GM23338 (cell line): ENCODE results near the gene CPD. TPM values are rescaled to one million over a fixed set of nuclear protein-coding genes. Genes with fewer than 3 reads are reported as not detected.

ENCODE experiments used
- ATAC-seq: fragments of 200-7000 bp; cut with Tn5 transposase; 3 replicates; pipeline ENCODE4 v1.9.1; 2020
- DNase-seq: peaks from one replicate; pipeline ENCODE4 v3.0.0-alpha.2; 2015; ENCODE audit warnings: low spot score
- H2AFZ ChIP-seq: fragments of 200-600 bp; sonication (generic); 2 replicates; pipeline ENCODE4 v1.8.0; 2016; ENCODE audit warnings: antibody characterized with exemption, mild to moderate bottlenecking, moderate library complexity
- H3F3A ChIP-seq: fragments of 200-600 bp; sonication (generic); replicated peaks from 2 replicates; pipeline ENCODE4 v1.8.0; 2017; ENCODE audit warnings: antibody characterized with exemption, mixed run types, low read depth
- H3K27ac ChIP-seq: fragments of 200-600 bp; sonication (generic); 2 replicates; pipeline ENCODE4 v1.6.1; 2016; ENCODE audit warnings: low read depth
- H3K27me3 ChIP-seq: fragments of 200-600 bp; sonication (generic); 2 replicates; pipeline ENCODE4 v1.8.0; 2016; ENCODE audit warnings: mild to moderate bottlenecking, mixed run types, moderate library complexity; ENCODE audit not compliant: insufficient read depth
- H3K36me3 ChIP-seq: fragments of 200-600 bp; sonication (generic); 2 replicates; pipeline ENCODE4 v1.8.0; 2016; ENCODE audit warnings: mild to moderate bottlenecking; ENCODE audit not compliant: insufficient read depth
- H3K4me1 ChIP-seq: fragments of 200-600 bp; sonication (generic); 2 replicates; pipeline ENCODE4 v1.8.0; 2016; ENCODE audit warnings: mild to moderate bottlenecking, moderate library complexity; ENCODE audit not compliant: insufficient read depth
- H3K4me2 ChIP-seq: fragments of 200-600 bp; sonication (generic); 2 replicates; pipeline ENCODE4 v1.7.1; 2017; ENCODE audit warnings: mixed run types
- H3K4me3 ChIP-seq: fragments of 200-600 bp; sonication (generic); 2 replicates; pipeline ENCODE4 v1.6.1; 2016; ENCODE audit warnings: mixed run types
- H3K79me2 ChIP-seq: fragments of 200-600 bp; sonication (generic); replicated peaks from 2 replicates; pipeline ENCODE4 v1.8.0; 2017; ENCODE audit warnings: mild to moderate bottlenecking; ENCODE audit not compliant: insufficient read depth
- H3K9me2 ChIP-seq: fragments of 200-600 bp; sonication (generic); 2 replicates; pipeline ENCODE4 v1.8.0; 2017; ENCODE audit not compliant: insufficient read depth
- H4K20me1 ChIP-seq: fragments of 200-600 bp; sonication (generic); replicated peaks from 2 replicates; pipeline ENCODE4 v1.8.0; 2017; ENCODE audit warnings: mild to moderate bottlenecking; ENCODE audit not compliant: insufficient read depth
- H3K27ac Mint-ChIP-seq: 2 replicates; pipeline ENCODE4 v1.8.0; 2020; ENCODE audit warnings: inconsistent platforms, mild to moderate bottlenecking, moderate library complexity, mixed read lengths
- H3K27me3 Mint-ChIP-seq: 3 replicates; pipeline ENCODE4 v1.8.0; 2022; ENCODE audit warnings: low read depth, mild to moderate bottlenecking, moderate library complexity, mixed read lengths, inconsistent platforms; ENCODE audit not compliant: insufficient read depth, poor library complexity
- H3K36me3 Mint-ChIP-seq: 3 replicates; pipeline ENCODE4 v1.8.0; 2021; ENCODE audit warnings: low read depth, mild to moderate bottlenecking, inconsistent platforms, moderate library complexity, mixed read lengths
- H3K4me1 Mint-ChIP-seq: 3 replicates; pipeline ENCODE4 v1.8.0; 2020; ENCODE audit warnings: mild to moderate bottlenecking, inconsistent platforms, mixed read lengths
- H3K4me3 Mint-ChIP-seq: 3 replicates; pipeline ENCODE4 v1.8.0; 2021; ENCODE audit warnings: moderate library complexity, mild to moderate bottlenecking, inconsistent platforms, mixed read lengths
- H3K9me3 Mint-ChIP-seq: 3 replicates; pipeline ENCODE4 v1.8.0; 2020; ENCODE audit warnings: moderate library complexity, mild to moderate bottlenecking, inconsistent platforms, mixed read lengths
- CREB1 ChIP-seq: fragments of 250-450 bp; sonication (Bioruptor Pico); IDR thresholded peaks from 2 replicates; pipeline ENCODE4 v1.5.0; 2020; ENCODE audit warnings: low read depth, mild to moderate bottlenecking, moderate library complexity
- CTCF ChIP-seq, 2 experiments: fragments of 200-600 bp in 1 of 2; sonication (generic) in 1 of 2; conservative IDR thresholded peaks; 2 replicates each; pipeline versions ENCODE4 v1.5.1 to v1.6.1; 2016 to 2017; ENCODE audit warnings: antibody characterized with exemption in 2 of 2, low read depth in 2 of 2, mild to moderate bottlenecking in 2 of 2, moderate library complexity in 1 of 2
- ETS1 ChIP-seq: IDR thresholded peaks from 2 replicates; pipeline ENCODE4 v1.6.1; 2016; ENCODE audit warnings: antibody characterized with exemption
- EZH2 ChIP-seq: fragments of 200-600 bp; sonication (generic); IDR thresholded peaks from one replicate; pipeline ENCODE4 v1.8.0; 2017; ENCODE audit warnings: antibody characterized with exemption, mild to moderate bottlenecking, low read depth; ENCODE audit not compliant: unreplicated experiment
- EZH2phosphoT487 ChIP-seq: fragments of 200-600 bp; sonication (generic); IDR thresholded peaks from one replicate; pipeline ENCODE4 v1.8.1; 2018; ENCODE audit warnings: antibody characterized with exemption; ENCODE audit not compliant: unreplicated experiment
- JUNB ChIP-seq: IDR thresholded peaks from one replicate; pipeline ENCODE4 v1.6.1; 2016; ENCODE audit warnings: antibody characterized with exemption; ENCODE audit not compliant: unreplicated experiment
- NANOG ChIP-seq: IDR thresholded peaks from 2 replicates; pipeline ENCODE4 v1.6.1; 2016; ENCODE audit warnings: antibody characterized with exemption, borderline replicate concordance
- POLR2AphosphoS5 ChIP-seq: IDR thresholded peaks from 2 replicates; pipeline ENCODE4 v1.6.1; 2016; ENCODE audit warnings: antibody characterized with exemption, low read depth
- REST ChIP-seq: IDR thresholded peaks from one replicate; pipeline ENCODE4 v1.6.1; 2018; ENCODE audit warnings: antibody characterized with exemption; ENCODE audit not compliant: unreplicated experiment
- STAT1 ChIP-seq: IDR thresholded peaks from one replicate; pipeline ENCODE4 v1.6.1; 2016; ENCODE audit warnings: antibody characterized with exemption; ENCODE audit not compliant: unreplicated experiment
- ZNF114 ChIP-seq: fragments of 250-450 bp; sonication (Bioruptor Pico); IDR thresholded peaks from 2 replicates; pipeline ENCODE4 v1.5.0; 2020; ENCODE audit warnings: mild to moderate bottlenecking, moderate library complexity
- ZNF331 ChIP-seq: fragments of 250-450 bp; sonication (Bioruptor Pico); IDR thresholded peaks from 2 replicates; pipeline ENCODE4 v1.5.0; 2020; ENCODE audit warnings: low read depth, mild to moderate bottlenecking, moderate library complexity
- ZNF462 ChIP-seq: fragments of 250-450 bp; sonication (Bioruptor Pico); IDR thresholded peaks from 2 replicates; pipeline ENCODE4 v1.5.0; 2020; ENCODE audit warnings: mild to moderate bottlenecking, moderate library complexity
- polyA plus RNA-seq: library from polyadenylated mRNA; unstranded; fragments of >200 nt; fragmentation: Nextera tagmentation; extraction: Ambion mirVana; gene quantifications from 2 replicates; pipeline ENCODE4 v1.2.1, GENCODE V29; 2016
- total RNA-seq: library from RNA; depleted of rRNA; stranded (reverse); fragments of >200 nt; shearing (Covaris generic); gene quantifications from 2 replicates; pipeline ENCODE4 v1.2.3, GENCODE V29; 2014

Gene CPD
- total and polyA plus RNA-seq, 2 experiments from 2014 or later = 6.2 to 57.8 TPM

GRCh38 chr17:30391534-30391933 is 12.8 kb downstream of the CPD start:
- Histone ChIP-seq H4K20me1 (no peaks in the 10 kb centered on the region; the same call in 1 of the 2 replicates), H3K9me2 (no peaks in the 10 kb centered on the region), H3F3A (no peaks in the 10 kb centered on the region), H3K27me3 (no peaks in the 10 kb centered on the region), H3K36me3 (no peaks in the 10 kb centered on the region; the same call in 1 of the 2 replicates), H3K4me2 (no peak overlapping the region), H3K4me3 (no peak overlapping the region), H2AFZ (no peak overlapping the region), H3K4me1 (peaks cover 8% of the 10 kb centered on the region; the same call in 1 of the 2 replicates), H3K27ac (no peak overlapping the region), H3K79me2 (no peaks in the 10 kb centered on the region; the same call in 1 of the 2 replicates)
- Mint-ChIP-seq H3K36me3 (peaks cover 9% of the 10 kb centered on the region), H3K27me3 (no peaks in the 10 kb centered on the region), H3K4me1 (no peaks in the 10 kb centered on the region), H3K9me3 (no peaks in the 10 kb centered on the region), H3K27ac (no peak overlapping the region), H3K4me3 (no peak overlapping the region)
- no peak for ATAC-seq
- no peak for TF ChIP-seq ZNF114
- TF ChIP-seq ZNF462 (CRISPR knock-in tag) = no peak
- TF ChIP-seq POLR2AphosphoS5 = no peak
- no peak for TF ChIP-seq EZH2phosphoT487
- TF ChIP-seq JUNB = no peak
- TF ChIP-seq CTCF (conservative IDR thresholded peaks at IDR 0.05; ENCODE audit: low read depth in 2 of 2) = no peak
- no peak for TF ChIP-seq NANOG
- no peak for TF ChIP-seq REST
- no peak for TF ChIP-seq ETS1
- TF ChIP-seq ZNF331 (CRISPR knock-in tag) = no peak
- no peak for TF ChIP-seq STAT1
- TF ChIP-seq CREB1 (CRISPR knock-in tag) = no peak
- TF ChIP-seq EZH2 = no peak
- no peak for DNase-seq
